Stimulated activated CD8-positive, alpha-beta memory T cell treated with anti-CD3 and anti-CD28 coated beads, Interleukin-4, amount 100 ng/mL, for 24 hours (primary cell): Measurements from ENCODE around the gene GRK7.
"Not testable (repeated sequence)": the region's sequence is repeated elsewhere in the genome, so short reads cannot be mapped to it uniquely, and the experiment has no call there.

Experiments
- DNase-seq: peaks from one replicate; pipeline ENCODE4 v3.0.0-alpha.2; 2020; ENCODE audit warnings: low read depth

Gene GRK7

GRCh38 chr3:141762552-141762951 lies 656 bp upstream of the GRK7 start:
- not testable (repeated sequence) for DNase-seq

- DNase-seq = no peak
Measured at GRCh38 chr3:141764045-141764444, 837 bp downstream of the GRK7 start.

- no peak for DNase-seq
Measured at GRCh38 chr3:141764465-141764864, 1.3 kb downstream of the GRK7 start.

GRCh38 chr3:141764986-141765385 lies 1.8 kb downstream of the GRK7 start:
- DNase-seq = no peak

GRCh38 chr3:141767066-141767465 lies 3.9 kb downstream of the GRK7 start:
- no peak for DNase-seq

GRCh38 chr3:141769221-141769894 lies 6.2 kb downstream of the GRK7 start:
- DNase-seq = no peak

GRCh38 chr3:141773676-141774075 lies 10.5 kb downstream of the GRK7 start:
- DNase-seq = no peak

GRCh38 chr3:141776376-141776775 lies 13.2 kb downstream of the GRK7 start:
- DNase-seq = no peak

- DNase-seq = no peak
Measured at GRCh38 chr3:141776885-141777284, 13.7 kb downstream of the GRK7 start.

GRCh38 chr3:141777957-141778813 lies 15.0 kb downstream of the GRK7 start:
- DNase-seq = no peak

GRCh38 chr3:141779667-141780066 lies 16.5 kb downstream of the GRK7 start:
- DNase-seq = no peak

- no peak for DNase-seq
Measured at GRCh38 chr3:141782386-141782932, 19.3 kb downstream of the GRK7 start.

GRCh38 chr3:141783632-141784031 lies 20.4 kb downstream of the GRK7 start:
- no peak for DNase-seq

GRCh38 chr3:141784096-141784495 lies 20.9 kb downstream of the GRK7 start:
- DNase-seq = no peak

GRCh38 chr3:141784531-141784930 lies 21.3 kb downstream of the GRK7 start:
- DNase-seq = no peak

GRCh38 chr3:141788149-141788548 lies 24.9 kb downstream of the GRK7 start:
- DNase-seq = no peak

- not testable (repeated sequence) for DNase-seq
Measured at GRCh38 chr3:141788750-141789149, 25.5 kb downstream of the GRK7 start.

- no peak for DNase-seq
Measured at GRCh38 chr3:141789281-141789680, 26.1 kb downstream of the GRK7 start.

- DNase-seq = no peak
Measured at GRCh38 chr3:141790171-141790570, 27.0 kb downstream of the GRK7 start.

- DNase-seq = no peak
Measured at GRCh38 chr3:141792495-141792894, 29.3 kb downstream of the GRK7 start.

GRCh38 chr3:141793476-141794260 lies 30.5 kb downstream of the GRK7 start:
- no peak for DNase-seq

GRCh38 chr3:141795276-141795675 lies 32.1 kb downstream of the GRK7 start:
- DNase-seq = peak; percentile 8
